Heart left ventricle (tissue), 13 donors: Measurements from ENCODE around the gene USH1G.

Experiments used
- POLR2A ChIP-seq, 2 donors: fragments of 450-650 bp; IDR thresholded peaks; one replicate each; pipeline ENCODE4 v1.6.1; 2017; ENCODE audit warnings: antibody characterized with exemption in 2 of 2, mild to moderate bottlenecking in 2 of 2, moderate library complexity in 2 of 2
- TF ChIP-seq, protein P1 (sequence below), 12 donors: fragments of 200-600 bp; sonication (generic) in 4 of 12; IDR thresholded peaks; one replicate each; pipeline versions ENCODE4 v1.5.0 to v1.8.0; 2018 to 2022; ENCODE audit warnings: antibody characterized with exemption in 12 of 12, mild to moderate bottlenecking in 5 of 12
- donor health status: ischemic (EF 13 %, LVEDD 7.1; RV severe dilation, severe dysfunction).
- donor health status: DM: no; HTN: yes; CAD: no.
- donor health status: DM: no; HTN: no; CAD: no.
- donor health status: ischemic (EF 25% LVEDD 6.9; RV normal size, moderate dysfunction).
- donor health status: ischemic (EF 25% LVEDD 5.7; RV mildly dilated, moderate dysfunction).
- donor health status: ischemic (EF 35%, LVEDD 5.7; RV mildly dilated, moderate dysfunction).
- donor health status: nonischemic (EF 11% LVEDD 7.7; RV severe dilation, severe dysfunction).
- donor health status: DM: yes; HTN: yes; CAD: no.
- donor health status: PGD.
- donor health status: ischemic (EF 29% LVEDD 5.4; RV normal size, mild dysfunction).
- donor health status: nonischemic (EF 23%, LVEDD 6.1; RV moderate dilation, normal function).

- TF ChIP-seq, protein P1, sequence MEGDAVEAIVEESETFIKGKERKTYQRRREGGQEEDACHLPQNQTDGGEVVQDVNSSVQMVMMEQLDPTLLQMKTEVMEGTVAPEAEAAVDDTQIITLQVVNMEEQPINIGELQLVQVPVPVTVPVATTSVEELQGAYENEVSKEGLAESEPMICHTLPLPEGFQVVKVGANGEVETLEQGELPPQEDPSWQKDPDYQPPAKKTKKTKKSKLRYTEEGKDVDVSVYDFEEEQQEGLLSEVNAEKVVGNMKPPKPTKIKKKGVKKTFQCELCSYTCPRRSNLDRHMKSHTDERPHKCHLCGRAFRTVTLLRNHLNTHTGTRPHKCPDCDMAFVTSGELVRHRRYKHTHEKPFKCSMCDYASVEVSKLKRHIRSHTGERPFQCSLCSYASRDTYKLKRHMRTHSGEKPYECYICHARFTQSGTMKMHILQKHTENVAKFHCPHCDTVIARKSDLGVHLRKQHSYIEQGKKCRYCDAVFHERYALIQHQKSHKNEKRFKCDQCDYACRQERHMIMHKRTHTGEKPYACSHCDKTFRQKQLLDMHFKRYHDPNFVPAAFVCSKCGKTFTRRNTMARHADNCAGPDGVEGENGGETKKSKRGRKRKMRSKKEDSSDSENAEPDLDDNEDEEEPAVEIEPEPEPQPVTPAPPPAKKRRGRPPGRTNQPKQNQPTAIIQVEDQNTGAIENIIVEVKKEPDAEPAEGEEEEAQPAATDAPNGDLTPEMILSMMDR (IDR thresholded peaks at IDR 0.05), result no peak
- no peak for TF ChIP-seq POLR2A (IDR thresholded peaks at IDR 0.05)
Observed at GRCh38 chr17:74877592-74878548, 45.2 kb downstream of the USH1G start.
